PC-9 (cell line): ENCODE measurements around the gene KLC3. TPM values are rescaled to one million over a fixed set of nuclear protein-coding genes. Genes with fewer than 3 reads are reported as not detected.

Experiments
- BruUV-seq: library from RNA; stranded (reverse); fragments of 400-500 nt; replicated peaks from 2 replicates; lab custom pipeline; 2021; lab: Mats Ljungman, UMichigan
- CTCF ChIA-PET: fragments of 300-600 bp; sonication (Branson Sonifier 250); formaldehyde crosslinking; loops from one replicate; lab custom pipeline; 2022; ENCODE audit warnings: antibody characterized with exemption; lab: Charles Lee
- POLR2A ChIA-PET: fragments of 300-600 bp; sonication (Branson Sonifier 250); formaldehyde crosslinking; loops from one replicate; lab custom pipeline; 2022; ENCODE audit warnings: antibody characterized with exemption; ENCODE audit not compliant: unreplicated experiment; lab: Charles Lee
- DNase-seq, 2 experiments: peaks; one replicate each; pipeline versions ENCODE4 v3.0.0 to v3.0.0-alpha.2; 2015 to 2022; ENCODE audit warnings: mixed read lengths in 1 of 2
- H2AFZ ChIP-seq: fragments of 200-600 bp; sonication (generic); 2 replicates; pipeline ENCODE4 v1.8.1; 2017; ENCODE audit warnings: antibody characterized with exemption
- H3F3A ChIP-seq: fragments of 200-600 bp; sonication (generic); 2 replicates; pipeline ENCODE4 v1.8.1; 2017; ENCODE audit warnings: antibody characterized with exemption, mild to moderate bottlenecking, low read depth; ENCODE audit not compliant: insufficient read depth
- H3K27ac ChIP-seq: fragments of 200-600 bp; sonication (generic); 2 replicates; pipeline ENCODE4 v1.6.1; 2016; ENCODE audit warnings: mixed run types
- H3K27me3 ChIP-seq: fragments of 200-600 bp; sonication (generic); 2 replicates; pipeline ENCODE4 v1.6.1; 2016; ENCODE audit warnings: low read depth, mixed run types; ENCODE audit not compliant: insufficient read depth
- H3K36me3 ChIP-seq: fragments of 200-600 bp; sonication (generic); 2 replicates; pipeline ENCODE4 v1.6.1; 2016; ENCODE audit warnings: low read depth, mixed run types
- H3K4me1 ChIP-seq: fragments of 200-600 bp; sonication (generic); replicated peaks from 2 replicates; pipeline ENCODE4 v1.6.1; 2016; ENCODE audit warnings: mixed run types; ENCODE audit not compliant: insufficient read depth
- H3K4me2 ChIP-seq: fragments of 200-600 bp; sonication (generic); 2 replicates; pipeline ENCODE4 v1.6.1; 2017; ENCODE audit warnings: mixed run types
- H3K4me3 ChIP-seq: fragments of 200-600 bp; sonication (generic); 2 replicates; pipeline ENCODE4 v1.6.1; 2016; ENCODE audit warnings: mixed run types
- H3K79me2 ChIP-seq: fragments of 200-600 bp; sonication (generic); 2 replicates; pipeline ENCODE4 v1.6.1; 2017; ENCODE audit warnings: low read depth, mixed run types
- H3K9me2 ChIP-seq: fragments of 200-600 bp; sonication (generic); 2 replicates; pipeline ENCODE4 v1.8.1; 2017; ENCODE audit warnings: mild to moderate bottlenecking; ENCODE audit not compliant: insufficient read depth
- H3K9me3 ChIP-seq: fragments of 200-600 bp; sonication (generic); 2 replicates; pipeline ENCODE4 v1.8.1; 2016; ENCODE audit warnings: low read depth; ENCODE audit not compliant: insufficient read depth
- H4K20me1 ChIP-seq: fragments of 200-600 bp; sonication (generic); 2 replicates; pipeline ENCODE4 v1.8.1; 2017; ENCODE audit not compliant: insufficient read depth
- EZH2 ChIP-seq: fragments of 200-600 bp; sonication (generic); IDR thresholded peaks from 2 replicates; pipeline ENCODE4 v1.8.0; 2017; ENCODE audit warnings: antibody characterized with exemption, low read depth
- intact Hi-C: fragments of 100-400 bp; cut with micrococcal nuclease; formaldehyde crosslinking; loops from one replicate; pipeline ENCODE4 v1.10.0; 2022; ENCODE audit not compliant: unreplicated experiment
- total RNA-seq: library from RNA; stranded (reverse); gene quantifications from 2 replicates; pipeline ENCODE4 v1.2.3, GENCODE V29; 2021
- TF ChIP-seq, protein P1 (sequence below): fragments of 200-600 bp; sonication (generic); conservative IDR thresholded peaks from 2 replicates; pipeline ENCODE4 v1.6.1; 2017; ENCODE audit warnings: mixed run types, antibody characterized with exemption, mild to moderate bottlenecking, moderate library complexity

Gene KLC3
- total RNA-seq, 1 experiment from 2014 or later: 20.6 TPM

DNA sequence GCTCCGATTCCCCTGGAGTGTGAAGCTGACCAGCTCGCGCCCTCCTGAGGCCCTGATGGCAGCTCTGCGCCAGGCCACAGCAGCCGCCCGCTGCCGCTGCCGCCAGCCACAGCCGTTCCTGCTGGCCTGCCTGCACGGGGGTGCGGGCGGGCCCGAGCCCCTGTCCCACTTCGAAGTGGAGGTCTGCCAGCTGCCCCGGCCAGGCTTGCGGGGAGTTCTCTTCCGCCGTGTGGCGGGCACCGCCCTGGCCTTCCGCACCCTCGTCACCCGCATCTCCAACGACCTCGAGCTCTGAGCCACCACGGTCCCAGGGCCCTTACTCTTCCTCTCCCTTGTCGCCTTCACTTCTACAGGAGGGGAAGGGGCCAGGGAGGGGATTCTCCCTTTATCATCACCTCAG, 38.1 kb upstream of the KLC3 start:
- intact Hi-C loops: no loop called here
- no TSS peak for BruUV-seq
- H3K9me2 ChIP-seq: no peaks in the 10 kb centered on the region
- H3K4me3 ChIP-seq: no peak overlapping the region
- peaks cover 6% of the 10 kb centered on the region for H3F3A ChIP-seq
- H3K9me3 ChIP-seq: no peaks in the 10 kb centered on the region
- no peaks in the 10 kb centered on the region for H3K27me3 ChIP-seq
- POLR2A ChIA-PET: no interaction called here
- H2AFZ ChIP-seq: no peak overlapping the region
- H3K27ac ChIP-seq: no peak overlapping the region
- no peaks in the 10 kb centered on the region for H4K20me1 ChIP-seq
- H3K79me2 ChIP-seq: no peaks in the 10 kb centered on the region
- CTCF ChIA-PET: no interaction called here
- no peak for DNase-seq
- H3K36me3 ChIP-seq: no peaks in the 10 kb centered on the region
- H3K4me2 ChIP-seq: no peak overlapping the region
- H3K4me1 ChIP-seq: no peaks in the 10 kb centered on the region
- TF ChIP-seq, protein P1, sequence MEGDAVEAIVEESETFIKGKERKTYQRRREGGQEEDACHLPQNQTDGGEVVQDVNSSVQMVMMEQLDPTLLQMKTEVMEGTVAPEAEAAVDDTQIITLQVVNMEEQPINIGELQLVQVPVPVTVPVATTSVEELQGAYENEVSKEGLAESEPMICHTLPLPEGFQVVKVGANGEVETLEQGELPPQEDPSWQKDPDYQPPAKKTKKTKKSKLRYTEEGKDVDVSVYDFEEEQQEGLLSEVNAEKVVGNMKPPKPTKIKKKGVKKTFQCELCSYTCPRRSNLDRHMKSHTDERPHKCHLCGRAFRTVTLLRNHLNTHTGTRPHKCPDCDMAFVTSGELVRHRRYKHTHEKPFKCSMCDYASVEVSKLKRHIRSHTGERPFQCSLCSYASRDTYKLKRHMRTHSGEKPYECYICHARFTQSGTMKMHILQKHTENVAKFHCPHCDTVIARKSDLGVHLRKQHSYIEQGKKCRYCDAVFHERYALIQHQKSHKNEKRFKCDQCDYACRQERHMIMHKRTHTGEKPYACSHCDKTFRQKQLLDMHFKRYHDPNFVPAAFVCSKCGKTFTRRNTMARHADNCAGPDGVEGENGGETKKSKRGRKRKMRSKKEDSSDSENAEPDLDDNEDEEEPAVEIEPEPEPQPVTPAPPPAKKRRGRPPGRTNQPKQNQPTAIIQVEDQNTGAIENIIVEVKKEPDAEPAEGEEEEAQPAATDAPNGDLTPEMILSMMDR: no peak
- no peak for TF ChIP-seq EZH2

- BruUV-seq: no TSS peak
- no peak for DNase-seq
- no peak for TF ChIP-seq EZH2
- TF ChIP-seq, protein P1: no peak
These were observed 37.1 kb upstream of the KLC3 start for GRCh38 chr19:45303269-45304060.

GRCh38 chr19:45304141-45304926, 36.2 kb upstream of the KLC3 start:
- CTCF ChIA-PET: no interaction called here
- intact Hi-C loops: no loop called here
- POLR2A ChIA-PET: no interaction called here

More at GRCh38 chr19:45303269-45304060, 37.1 kb upstream of the KLC3 start:
- H3K27me3 ChIP-seq: no peaks in the 10 kb centered on the region
- H3K79me2 ChIP-seq: no peaks in the 10 kb centered on the region
- no peak overlapping the region for H3K27ac ChIP-seq
- peaks cover 9% of the 10 kb centered on the region for H3F3A ChIP-seq
- no peaks in the 10 kb centered on the region for H3K9me2 ChIP-seq
- no peaks in the 10 kb centered on the region for H3K36me3 ChIP-seq
- H3K9me3 ChIP-seq: no peaks in the 10 kb centered on the region
- ChIA-PET CTCF (no interaction called here), POLR2A (no interaction called here)
- H3K4me1 ChIP-seq: no peaks in the 10 kb centered on the region
- no peak overlapping the region for H3K4me2 ChIP-seq
- intact Hi-C loops: no loop called here
- no peaks in the 10 kb centered on the region for H4K20me1 ChIP-seq
- H2AFZ ChIP-seq: no peak overlapping the region
- H3K4me3 ChIP-seq: no peak overlapping the region

More at GRCh38 chr19:45304141-45304926, 36.2 kb upstream of the KLC3 start:
- no peaks in the 10 kb centered on the region for H3K79me2 ChIP-seq
- no peaks in the 10 kb centered on the region for H3K36me3 ChIP-seq
- no peaks in the 10 kb centered on the region for H3K9me3 ChIP-seq
- BruUV-seq: no TSS peak
- peaks cover 13% of the 10 kb centered on the region for H3F3A ChIP-seq
- no peaks in the 10 kb centered on the region for H3K27me3 ChIP-seq
- no peaks in the 10 kb centered on the region for H4K20me1 ChIP-seq
- no peak overlapping the region for H2AFZ ChIP-seq
- no peak overlapping the region for H3K27ac ChIP-seq
- no peaks in the 10 kb centered on the region for H3K4me1 ChIP-seq
- H3K4me2 ChIP-seq: no peak overlapping the region
- H3K9me2 ChIP-seq: no peaks in the 10 kb centered on the region
- no peak overlapping the region for H3K4me3 ChIP-seq
- DNase-seq: no peak
- TF ChIP-seq, protein P1: no peak
- TF ChIP-seq EZH2: no peak
